ENCODE data around the gene SPRY4. TPM values are rescaled to one million over a fixed set of nuclear protein-coding genes. Genes with fewer than 3 reads are reported as not detected.

SPRY4 gene
- total and polyA plus RNA-seq, 2 experiments from 2014 or later = 4.4 to 11.0 TPM

DNA sequence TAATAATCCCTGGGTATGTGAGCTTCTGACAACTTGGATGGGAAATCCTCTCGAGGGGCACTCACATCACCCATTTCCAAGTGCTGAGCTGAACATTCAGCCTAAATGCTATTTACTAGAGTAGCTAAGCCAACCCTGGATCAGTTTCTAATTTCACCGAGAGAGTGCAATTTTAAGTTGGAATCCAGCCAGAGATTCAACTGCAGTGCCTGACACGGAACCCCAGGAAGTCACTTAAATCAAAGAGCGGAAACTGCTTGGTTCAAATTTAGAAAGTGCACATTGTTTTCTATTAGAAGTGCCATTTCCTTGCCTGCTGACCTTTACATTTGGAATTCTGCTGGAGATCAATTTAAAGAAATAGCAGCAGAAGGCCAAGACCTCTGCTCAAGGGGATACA is 8.8 kb downstream of the SPRY4 start:
- DNase-seq (ENCODE audit: low read depth in 1 of 2, low spot score in 1 of 2) = peak; percentile 63 to 67
- Histone ChIP-seq H3K27me3 (no peaks in the 10 kb centered on the region), H3K4me1 (ENCODE audit: low read depth) (peaks cover 37% of the 10 kb centered on the region), H3K4me3 (no peak overlapping the region), H3K9me3 (ENCODE audit: low read depth) (no peaks in the 10 kb centered on the region), H3K27ac (peak overlapping the region; percentile 60), H3K36me3 (no peaks in the 10 kb centered on the region)
- TF ChIP-seq, protein P1, sequence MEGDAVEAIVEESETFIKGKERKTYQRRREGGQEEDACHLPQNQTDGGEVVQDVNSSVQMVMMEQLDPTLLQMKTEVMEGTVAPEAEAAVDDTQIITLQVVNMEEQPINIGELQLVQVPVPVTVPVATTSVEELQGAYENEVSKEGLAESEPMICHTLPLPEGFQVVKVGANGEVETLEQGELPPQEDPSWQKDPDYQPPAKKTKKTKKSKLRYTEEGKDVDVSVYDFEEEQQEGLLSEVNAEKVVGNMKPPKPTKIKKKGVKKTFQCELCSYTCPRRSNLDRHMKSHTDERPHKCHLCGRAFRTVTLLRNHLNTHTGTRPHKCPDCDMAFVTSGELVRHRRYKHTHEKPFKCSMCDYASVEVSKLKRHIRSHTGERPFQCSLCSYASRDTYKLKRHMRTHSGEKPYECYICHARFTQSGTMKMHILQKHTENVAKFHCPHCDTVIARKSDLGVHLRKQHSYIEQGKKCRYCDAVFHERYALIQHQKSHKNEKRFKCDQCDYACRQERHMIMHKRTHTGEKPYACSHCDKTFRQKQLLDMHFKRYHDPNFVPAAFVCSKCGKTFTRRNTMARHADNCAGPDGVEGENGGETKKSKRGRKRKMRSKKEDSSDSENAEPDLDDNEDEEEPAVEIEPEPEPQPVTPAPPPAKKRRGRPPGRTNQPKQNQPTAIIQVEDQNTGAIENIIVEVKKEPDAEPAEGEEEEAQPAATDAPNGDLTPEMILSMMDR (IDR thresholded peaks at IDR 0.05; ENCODE audit: low read depth, low read length) = no peak

DNA sequence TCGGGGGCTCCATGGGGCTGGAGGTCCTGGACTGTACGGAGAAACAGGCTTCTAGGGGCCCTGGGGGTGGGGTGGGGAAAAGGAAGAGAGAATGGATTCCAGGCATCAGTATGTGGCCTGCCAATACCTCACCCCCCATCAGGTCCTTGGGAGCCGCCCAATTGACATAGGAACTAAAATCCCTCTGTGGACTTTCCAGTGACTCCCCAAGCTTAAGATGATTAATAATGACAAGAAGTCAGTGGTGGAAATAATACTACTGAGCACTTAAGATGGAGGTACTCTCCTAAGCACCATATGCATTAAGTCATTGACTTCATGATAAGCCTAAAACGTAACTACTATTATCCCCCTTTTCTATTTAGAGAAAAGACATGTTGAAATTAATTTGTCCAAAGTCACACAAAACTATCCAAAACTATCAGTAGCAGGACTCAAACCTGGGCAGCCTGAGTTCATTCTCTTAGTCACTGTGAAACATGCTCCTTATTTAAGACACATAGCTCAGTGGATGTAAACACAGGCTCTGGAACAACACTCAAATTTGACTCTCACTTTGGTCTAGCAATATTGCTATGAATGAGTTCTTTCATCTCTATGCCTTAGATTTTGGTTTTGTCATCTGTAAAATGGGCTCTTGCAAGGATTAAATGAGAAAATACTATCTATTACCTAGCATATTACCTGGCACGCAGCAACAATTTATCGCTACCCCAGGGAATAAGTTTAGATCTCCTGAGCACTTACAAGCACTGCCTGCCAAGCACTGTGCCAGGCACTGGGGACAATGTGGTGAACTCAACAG is 9.5 kb downstream of the SPRY4 start:
- Histone ChIP-seq H3K36me3 (no peaks in the 10 kb centered on the region), H3K4me1 (ENCODE audit: low read depth) (peaks cover 33% of the 10 kb centered on the region), H3K9me3 (ENCODE audit: low read depth) (no peaks in the 10 kb centered on the region), H3K27me3 (no peaks in the 10 kb centered on the region), H3K4me3 (no peak overlapping the region), H3K27ac (peak overlapping the region; percentile 60)
- TF ChIP-seq, protein P1 (IDR thresholded peaks at IDR 0.05; ENCODE audit: low read depth, low read length) = no peak
- no peak for DNase-seq (ENCODE audit: low read depth in 1 of 2, low spot score in 1 of 2)

- H3K9me3 ChIP-seq (ENCODE audit: low read depth) = no peaks in the 10 kb centered on the region
- H3K27ac ChIP-seq = no peak overlapping the region
- TF ChIP-seq, protein P1 (IDR thresholded peaks at IDR 0.05; ENCODE audit: low read depth, low read length) = no peak
- no peaks in the 10 kb centered on the region for H3K27me3 ChIP-seq
- no peaks in the 10 kb centered on the region for H3K36me3 ChIP-seq
- H3K4me1 ChIP-seq (ENCODE audit: low read depth) = peaks cover 32% of the 10 kb centered on the region
- DNase-seq (ENCODE audit: low read depth in 1 of 2, low spot score in 1 of 2) = no peak
- no peak overlapping the region for H3K4me3 ChIP-seq
These were observed 10.2 kb downstream of the SPRY4 start for GRCh38 chr5:142314606-142315005.

DNA sequence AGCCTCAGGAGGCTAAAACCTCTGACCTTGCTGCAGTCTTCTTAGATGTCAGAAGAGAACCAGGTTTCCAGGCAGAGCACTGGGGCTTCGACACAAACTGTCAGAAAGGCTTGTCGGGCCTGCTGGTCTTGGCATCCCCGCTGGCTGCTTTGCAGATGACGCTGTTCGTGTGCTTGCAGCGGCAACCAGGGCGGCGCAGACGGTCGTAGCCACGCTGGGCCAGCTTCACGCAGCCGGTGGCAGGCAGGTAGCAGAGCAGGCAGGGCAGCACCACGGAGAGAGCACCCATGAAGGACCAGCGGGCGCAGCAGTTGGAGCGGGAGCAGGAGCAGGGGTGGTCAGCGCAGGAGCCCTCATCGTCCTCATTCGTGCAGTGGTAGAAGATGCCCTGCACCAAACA is 10.7 kb downstream of the SPRY4 start:
- no peak overlapping the region for H3K4me3 ChIP-seq
- H3K36me3 ChIP-seq = no peaks in the 10 kb centered on the region
- no peaks in the 10 kb centered on the region for H3K9me3 ChIP-seq (ENCODE audit: low read depth)
- peaks cover 27% of the 10 kb centered on the region for H3K4me1 ChIP-seq (ENCODE audit: low read depth)
- no peak overlapping the region for H3K27ac ChIP-seq
- TF ChIP-seq, protein P1 (IDR thresholded peaks at IDR 0.05; ENCODE audit: low read depth, low read length) = no peak
- DNase-seq (ENCODE audit: low read depth in 1 of 2, low spot score in 1 of 2) = no peak
- no peaks in the 10 kb centered on the region for H3K27me3 ChIP-seq

DNA sequence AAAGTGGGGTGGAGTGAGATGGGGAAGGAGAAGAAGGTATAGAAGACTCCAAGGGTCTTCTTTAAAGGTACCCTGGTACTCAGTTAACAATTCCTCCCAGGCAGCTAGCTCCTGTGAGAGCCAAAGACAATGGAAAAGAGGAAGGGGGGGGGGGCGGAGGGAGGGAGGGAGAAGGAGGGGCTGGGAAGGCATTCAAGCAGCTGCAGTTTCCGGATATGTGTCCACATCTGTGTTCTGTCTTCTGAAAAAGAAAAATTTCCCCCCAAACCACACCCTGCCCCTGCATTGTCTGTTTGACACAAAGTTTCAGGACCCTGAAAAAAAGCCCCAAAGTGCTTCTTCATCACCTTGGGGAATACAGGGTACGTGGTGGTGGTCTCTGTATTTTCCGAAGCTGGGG is 11.1 kb downstream of the SPRY4 start:
- no peaks in the 10 kb centered on the region for H3K9me3 ChIP-seq (ENCODE audit: low read depth)
- no peaks in the 10 kb centered on the region for H3K27me3 ChIP-seq
- H3K4me3 ChIP-seq = no peak overlapping the region
- TF ChIP-seq, protein P1 (IDR thresholded peaks at IDR 0.05; ENCODE audit: low read depth, low read length) = no peak
- DNase-seq (ENCODE audit: low read depth in 1 of 2, low spot score in 1 of 2) = peak in 1 of 2 donors; percentile 63
- peaks cover 24% of the 10 kb centered on the region for H3K4me1 ChIP-seq (ENCODE audit: low read depth)
- H3K27ac ChIP-seq = no peak overlapping the region
- no peaks in the 10 kb centered on the region for H3K36me3 ChIP-seq
